Type B pancreatic cell (in vitro differentiated cells): Measurements from ENCODE around the gene HTR1E. TPM values are rescaled to one million over a fixed set of nuclear protein-coding genes. Genes with fewer than 3 reads are reported as not detected.

Experiments
- DNase-seq: peaks from one replicate; pipeline ENCODE4 v3.0.0; 2021; ENCODE audit warnings: mixed read lengths; ENCODE audit not compliant: unreplicated experiment; ENCODE audit errors: extremely low spot score
- H3K27ac Mint-ChIP-seq: 2 replicates; pipeline ENCODE4 v1.8.0; 2021; ENCODE audit warnings: mild to moderate bottlenecking, mixed read lengths
- H3K27me3 Mint-ChIP-seq: 2 replicates; pipeline ENCODE4 v1.8.0; 2021; ENCODE audit warnings: mixed read lengths
- H3K36me3 Mint-ChIP-seq: 2 replicates; pipeline ENCODE4 v1.8.0; 2021; ENCODE audit warnings: mixed read lengths
- H3K4me1 Mint-ChIP-seq: one replicate; pipeline ENCODE4 v1.8.0; 2021; ENCODE audit warnings: mixed read lengths; ENCODE audit not compliant: unreplicated experiment
- H3K4me3 Mint-ChIP-seq: 2 replicates; pipeline ENCODE4 v1.8.0; 2021; ENCODE audit warnings: mild to moderate bottlenecking, mixed read lengths
- H3K9me3 Mint-ChIP-seq: 2 replicates; pipeline ENCODE4 v1.8.0; 2021; ENCODE audit warnings: mixed read lengths
- total RNA-seq: library from RNA; stranded (reverse); gene quantifications from 2 replicates; pipeline ENCODE4 v1.2.1, GENCODE V29; 2021; ENCODE audit warnings: low replicate concordance
- TF ChIP-seq, protein P1 (sequence below): fragments of 200-600 bp; sonication (generic); conservative IDR thresholded peaks from 2 replicates; pipeline ENCODE4 v1.5.0; 2021; ENCODE audit warnings: antibody characterized with exemption, mild to moderate bottlenecking

The HTR1E gene
- total RNA-seq, 1 donor from 2014 or later = 0.39 TPM

DNA sequence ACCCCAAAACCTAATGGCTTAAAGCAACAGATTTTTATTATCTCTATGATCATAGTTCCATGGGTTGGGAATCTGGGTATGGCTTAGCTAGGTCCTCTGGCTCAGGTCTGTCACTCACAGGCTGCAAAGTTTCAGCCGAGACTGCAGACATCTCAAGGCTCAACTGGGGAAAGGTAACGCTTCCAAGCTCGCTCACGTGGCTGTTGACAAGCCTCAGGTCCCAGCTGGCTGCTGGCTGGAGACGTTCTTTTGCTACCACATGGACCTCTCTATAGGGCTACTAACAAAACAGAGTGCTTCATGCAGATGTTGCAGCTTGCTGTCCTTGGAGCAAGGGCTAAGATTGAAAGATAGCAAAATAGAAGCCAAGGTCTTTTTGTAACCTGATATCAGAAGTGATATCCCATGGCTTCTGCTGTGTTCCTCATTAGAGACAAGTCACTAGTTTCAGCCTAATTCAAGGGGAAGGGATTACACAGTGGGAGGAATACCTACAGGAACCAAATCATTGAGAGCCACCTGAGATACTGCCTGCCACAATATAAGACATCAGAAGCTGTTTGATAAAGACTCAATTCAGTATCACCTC lies 6.6 kb downstream of the HTR1E start:
- Mint-ChIP-seq H3K4me1 (no peaks in the 10 kb centered on the region), H3K27ac (no peak overlapping the region), H3K4me3 (no peak overlapping the region), H3K9me3 (no peaks in the 10 kb centered on the region), H3K27me3 (peaks cover 31% of the 10 kb centered on the region), H3K36me3 (no peaks in the 10 kb centered on the region)
- DNase-seq = no peak
- TF ChIP-seq, protein P1, sequence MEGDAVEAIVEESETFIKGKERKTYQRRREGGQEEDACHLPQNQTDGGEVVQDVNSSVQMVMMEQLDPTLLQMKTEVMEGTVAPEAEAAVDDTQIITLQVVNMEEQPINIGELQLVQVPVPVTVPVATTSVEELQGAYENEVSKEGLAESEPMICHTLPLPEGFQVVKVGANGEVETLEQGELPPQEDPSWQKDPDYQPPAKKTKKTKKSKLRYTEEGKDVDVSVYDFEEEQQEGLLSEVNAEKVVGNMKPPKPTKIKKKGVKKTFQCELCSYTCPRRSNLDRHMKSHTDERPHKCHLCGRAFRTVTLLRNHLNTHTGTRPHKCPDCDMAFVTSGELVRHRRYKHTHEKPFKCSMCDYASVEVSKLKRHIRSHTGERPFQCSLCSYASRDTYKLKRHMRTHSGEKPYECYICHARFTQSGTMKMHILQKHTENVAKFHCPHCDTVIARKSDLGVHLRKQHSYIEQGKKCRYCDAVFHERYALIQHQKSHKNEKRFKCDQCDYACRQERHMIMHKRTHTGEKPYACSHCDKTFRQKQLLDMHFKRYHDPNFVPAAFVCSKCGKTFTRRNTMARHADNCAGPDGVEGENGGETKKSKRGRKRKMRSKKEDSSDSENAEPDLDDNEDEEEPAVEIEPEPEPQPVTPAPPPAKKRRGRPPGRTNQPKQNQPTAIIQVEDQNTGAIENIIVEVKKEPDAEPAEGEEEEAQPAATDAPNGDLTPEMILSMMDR = no peak

DNA sequence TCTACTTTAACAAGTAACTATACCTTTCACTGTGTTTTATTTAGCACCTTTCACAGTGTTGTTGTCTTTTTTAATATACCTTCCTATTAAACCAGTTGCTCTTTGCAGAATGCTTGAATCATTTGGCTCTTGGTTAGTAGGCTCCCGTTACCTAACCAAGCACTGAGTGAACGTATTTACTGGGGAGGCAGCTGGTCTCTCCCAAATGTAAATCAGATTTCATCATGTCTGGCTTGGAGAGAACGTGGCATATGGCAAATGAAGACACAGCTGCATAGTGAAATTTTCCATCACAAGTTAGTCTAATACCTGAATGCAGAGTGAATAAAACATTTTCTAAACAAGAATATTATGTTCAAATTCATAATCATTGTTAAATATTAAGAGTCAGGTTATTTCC lies 12.4 kb downstream of the HTR1E start:
- no peak overlapping the region for H3K4me3 Mint-ChIP-seq
- TF ChIP-seq, protein P1 = no peak
- H3K4me1 Mint-ChIP-seq = no peaks in the 10 kb centered on the region
- no peaks in the 10 kb centered on the region for H3K9me3 Mint-ChIP-seq
- H3K36me3 Mint-ChIP-seq = no peaks in the 10 kb centered on the region
- DNase-seq = no peak
- no peaks in the 10 kb centered on the region for H3K27me3 Mint-ChIP-seq
- H3K27ac Mint-ChIP-seq = no peak overlapping the region

DNA sequence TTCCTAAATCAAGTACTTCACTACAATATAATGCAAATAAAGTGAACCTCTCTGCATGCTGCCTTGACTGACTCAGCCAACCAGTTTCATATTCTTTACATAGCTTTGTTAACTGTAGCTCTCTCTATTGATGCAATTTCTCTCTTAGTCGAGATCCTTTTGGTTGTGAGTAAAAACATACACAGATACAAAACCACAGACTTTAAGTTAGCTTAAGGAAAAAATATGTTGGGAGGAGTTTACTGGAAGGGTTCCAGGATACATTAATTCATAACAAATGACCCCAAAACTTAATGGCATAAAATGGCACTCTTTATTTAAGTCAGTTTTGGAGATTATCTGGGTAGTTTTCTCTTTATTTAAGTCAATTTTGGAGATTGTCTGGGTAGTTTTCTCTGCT lies 15.7 kb downstream of the HTR1E start:
- Mint-ChIP-seq H3K36me3 (no peaks in the 10 kb centered on the region), H3K4me3 (no peak overlapping the region), H3K9me3 (no peaks in the 10 kb centered on the region), H3K27me3 (no peaks in the 10 kb centered on the region), H3K4me1 (no peaks in the 10 kb centered on the region), H3K27ac (no peak overlapping the region)
- TF ChIP-seq, protein P1 = no peak
- no peak for DNase-seq

DNA sequence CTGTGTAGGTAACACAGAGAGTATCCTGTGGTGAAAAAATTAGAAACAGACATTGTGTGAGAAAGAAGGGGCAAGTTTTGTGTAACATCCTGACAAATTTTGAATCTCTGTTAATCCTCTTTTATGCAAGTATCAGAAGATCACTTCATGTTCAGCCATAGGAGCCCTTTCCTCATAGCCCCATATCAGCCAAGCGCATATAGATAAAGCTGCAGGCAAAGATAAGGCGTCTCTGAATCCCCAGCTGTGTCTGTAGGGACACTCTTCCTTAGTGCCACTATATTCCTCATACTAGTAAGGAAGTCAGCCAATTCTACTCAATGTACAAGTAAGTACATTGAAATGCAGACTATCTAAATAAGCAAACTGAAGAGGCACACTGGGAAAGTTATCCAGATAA lies 22.3 kb downstream of the HTR1E start:
- Mint-ChIP-seq H3K4me3 (no peak overlapping the region), H3K36me3 (no peaks in the 10 kb centered on the region), H3K27ac (no peak overlapping the region), H3K4me1 (no peaks in the 10 kb centered on the region), H3K27me3 (no peaks in the 10 kb centered on the region), H3K9me3 (no peaks in the 10 kb centered on the region)
- TF ChIP-seq, protein P1 = no peak
- DNase-seq = no peak

DNA sequence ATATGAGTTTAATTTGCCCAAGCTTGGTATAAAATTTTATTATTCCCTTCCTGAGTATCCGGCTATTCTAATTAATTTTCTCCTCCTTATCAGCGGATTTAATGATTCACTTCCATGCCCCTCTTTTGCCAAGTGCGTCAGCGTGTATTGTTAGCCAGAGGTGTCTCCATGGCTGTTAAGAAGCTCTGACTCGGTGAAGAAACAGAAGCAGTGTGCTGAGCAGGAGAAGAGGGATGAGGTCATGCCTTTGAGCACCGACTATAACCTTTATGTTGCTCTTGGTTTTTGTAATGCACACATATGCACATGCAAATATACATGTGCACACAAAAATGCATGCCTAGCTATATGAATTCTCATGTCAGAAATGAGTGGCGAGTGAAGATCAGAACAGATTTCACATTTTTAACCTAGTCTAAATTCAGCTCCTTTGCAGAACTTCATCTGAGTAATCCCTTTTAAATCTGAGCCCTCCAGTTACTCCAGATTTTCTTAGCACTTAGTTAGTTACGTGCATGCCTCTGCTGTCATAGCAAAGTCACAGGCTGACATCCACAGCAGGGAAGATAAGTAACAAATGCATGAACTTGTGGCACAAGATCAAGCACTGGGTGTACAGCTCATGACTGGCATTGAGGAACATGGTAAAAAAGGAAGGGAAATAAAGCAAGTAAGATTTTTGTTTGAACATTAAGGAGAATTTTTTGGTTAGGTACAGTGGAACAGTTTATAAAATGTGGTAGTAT lies 24.3 kb downstream of the HTR1E start:
- Mint-ChIP-seq H3K27ac (no peak overlapping the region), H3K9me3 (no peaks in the 10 kb centered on the region), H3K27me3 (no peaks in the 10 kb centered on the region), H3K4me3 (no peak overlapping the region), H3K36me3 (no peaks in the 10 kb centered on the region), H3K4me1 (no peaks in the 10 kb centered on the region)
- no peak for DNase-seq
- TF ChIP-seq, protein P1 = no peak
